ENCODE results near the gene CERK. TPM values are rescaled to one million over a fixed set of nuclear protein-coding genes. Genes with fewer than 3 reads are reported as not detected.

The CERK gene
- total RNA-seq, 1 donor, result 28.2 TPM

DNA sequence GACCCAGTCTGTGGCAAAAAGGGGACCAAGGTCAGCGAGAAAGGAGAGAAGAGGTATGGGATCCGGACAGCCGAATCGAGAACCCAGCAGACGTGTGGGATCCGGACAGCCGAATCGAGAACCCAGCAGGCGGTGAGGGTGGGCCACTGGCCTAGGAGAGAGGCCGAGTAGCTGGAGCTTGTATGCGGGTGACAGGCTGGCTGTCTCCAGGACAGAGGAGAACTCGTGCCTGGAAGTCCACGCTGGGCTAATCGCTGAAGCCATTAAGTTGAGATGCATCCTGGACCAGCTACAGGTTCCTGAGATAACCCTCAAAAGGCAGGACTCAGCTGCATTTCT lies 6.0 kb downstream of the CERK start:
- TF ChIP-seq, protein P1, sequence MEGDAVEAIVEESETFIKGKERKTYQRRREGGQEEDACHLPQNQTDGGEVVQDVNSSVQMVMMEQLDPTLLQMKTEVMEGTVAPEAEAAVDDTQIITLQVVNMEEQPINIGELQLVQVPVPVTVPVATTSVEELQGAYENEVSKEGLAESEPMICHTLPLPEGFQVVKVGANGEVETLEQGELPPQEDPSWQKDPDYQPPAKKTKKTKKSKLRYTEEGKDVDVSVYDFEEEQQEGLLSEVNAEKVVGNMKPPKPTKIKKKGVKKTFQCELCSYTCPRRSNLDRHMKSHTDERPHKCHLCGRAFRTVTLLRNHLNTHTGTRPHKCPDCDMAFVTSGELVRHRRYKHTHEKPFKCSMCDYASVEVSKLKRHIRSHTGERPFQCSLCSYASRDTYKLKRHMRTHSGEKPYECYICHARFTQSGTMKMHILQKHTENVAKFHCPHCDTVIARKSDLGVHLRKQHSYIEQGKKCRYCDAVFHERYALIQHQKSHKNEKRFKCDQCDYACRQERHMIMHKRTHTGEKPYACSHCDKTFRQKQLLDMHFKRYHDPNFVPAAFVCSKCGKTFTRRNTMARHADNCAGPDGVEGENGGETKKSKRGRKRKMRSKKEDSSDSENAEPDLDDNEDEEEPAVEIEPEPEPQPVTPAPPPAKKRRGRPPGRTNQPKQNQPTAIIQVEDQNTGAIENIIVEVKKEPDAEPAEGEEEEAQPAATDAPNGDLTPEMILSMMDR (IDR thresholded peaks at IDR 0.05; ENCODE audit: extremely low read depth, low read depth, low read length), result no peak
- no peak overlapping the region for H3K4me2 ChIP-seq (ENCODE audit: insufficient read depth, low read length)
- peaks cover 38% of the 10 kb centered on the region for H4K20me1 ChIP-seq (ENCODE audit: insufficient read depth, low read length)
- H3K4me3 ChIP-seq (ENCODE audit: insufficient read depth, low read length), result no peak overlapping the region
- no peak for DNase-seq (ENCODE audit: insufficient read length, low spot score, missing footprints)
- no peak overlapping the region for H2AFZ ChIP-seq (ENCODE audit: low read length)
- H3K27me3 ChIP-seq (ENCODE audit: insufficient read depth, low read length), result no peaks in the 10 kb centered on the region
- peaks cover 8% of the 10 kb centered on the region for H3K36me3 ChIP-seq (ENCODE audit: insufficient read depth, low read length)
- no peaks in the 10 kb centered on the region for H3K9me3 ChIP-seq (ENCODE audit: low read depth, low read length)
- H3K4me1 ChIP-seq (ENCODE audit: insufficient read depth, low read length), result peaks cover 16% of the 10 kb centered on the region
- H3K27ac ChIP-seq (ENCODE audit: low read depth, low read length), result no peak overlapping the region
- peaks cover 88% of the 10 kb centered on the region for H3K79me2 ChIP-seq (ENCODE audit: insufficient read depth, low read length)

DNA sequence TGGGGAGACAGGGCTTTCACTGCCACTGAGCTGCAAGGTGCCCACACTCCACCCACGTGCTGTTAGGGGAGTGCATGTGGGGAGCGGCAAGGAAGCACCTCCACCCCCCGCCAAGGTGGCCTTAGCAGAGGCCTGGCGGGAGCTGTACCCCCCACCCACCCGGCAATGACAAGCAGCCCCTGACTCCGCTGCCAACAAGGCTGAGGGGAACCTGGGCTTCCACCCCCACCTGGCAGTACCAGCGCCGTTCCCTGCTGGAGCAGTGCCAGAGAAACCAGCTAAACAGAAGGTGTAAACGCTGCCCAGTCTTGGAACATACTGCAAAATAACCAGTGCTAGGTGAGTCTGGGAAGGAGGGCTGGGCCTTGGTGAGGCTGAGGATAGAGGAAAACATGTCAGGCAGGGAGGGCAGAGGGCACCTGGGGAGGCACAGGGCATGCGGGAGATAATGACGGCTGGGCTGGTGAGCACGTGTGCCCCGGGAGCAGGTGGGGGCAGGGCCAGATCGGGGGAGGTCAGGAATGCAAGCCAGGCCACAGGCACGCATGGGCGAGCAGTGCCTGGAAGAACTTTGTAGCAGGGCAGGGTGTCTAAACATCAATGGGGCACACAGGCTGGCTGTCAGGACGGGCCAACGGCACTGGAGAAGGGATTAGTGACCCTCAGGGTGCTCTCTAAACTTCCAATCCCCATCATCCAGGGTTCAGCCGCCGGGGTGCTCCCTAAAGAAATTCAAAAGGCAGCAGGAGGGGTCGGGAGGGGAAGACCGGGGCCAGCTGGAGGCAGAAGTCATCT lies 6.6 kb downstream of the CERK start:
- peak; percentile 79 for DNase-seq (ENCODE audit: insufficient read length, low spot score, missing footprints)
- Histone ChIP-seq H3K36me3 (ENCODE audit: insufficient read depth, low read length) (peaks cover 8% of the 10 kb centered on the region), H3K9me3 (ENCODE audit: low read depth, low read length) (no peaks in the 10 kb centered on the region), H3K27ac (ENCODE audit: low read depth, low read length) (no peak overlapping the region), H3K4me1 (ENCODE audit: insufficient read depth, low read length) (peaks cover 11% of the 10 kb centered on the region), H2AFZ (ENCODE audit: low read length) (no peak overlapping the region), H3K4me2 (ENCODE audit: insufficient read depth, low read length) (no peak overlapping the region), H3K79me2 (ENCODE audit: insufficient read depth, low read length) (peaks cover 88% of the 10 kb centered on the region), H3K4me3 (ENCODE audit: insufficient read depth, low read length) (no peak overlapping the region), H3K27me3 (ENCODE audit: insufficient read depth, low read length) (no peaks in the 10 kb centered on the region), H4K20me1 (ENCODE audit: insufficient read depth, low read length) (peaks cover 39% of the 10 kb centered on the region)
- TF ChIP-seq, protein P1 (IDR thresholded peaks at IDR 0.05; ENCODE audit: extremely low read depth, low read depth, low read length), result no peak

DNA sequence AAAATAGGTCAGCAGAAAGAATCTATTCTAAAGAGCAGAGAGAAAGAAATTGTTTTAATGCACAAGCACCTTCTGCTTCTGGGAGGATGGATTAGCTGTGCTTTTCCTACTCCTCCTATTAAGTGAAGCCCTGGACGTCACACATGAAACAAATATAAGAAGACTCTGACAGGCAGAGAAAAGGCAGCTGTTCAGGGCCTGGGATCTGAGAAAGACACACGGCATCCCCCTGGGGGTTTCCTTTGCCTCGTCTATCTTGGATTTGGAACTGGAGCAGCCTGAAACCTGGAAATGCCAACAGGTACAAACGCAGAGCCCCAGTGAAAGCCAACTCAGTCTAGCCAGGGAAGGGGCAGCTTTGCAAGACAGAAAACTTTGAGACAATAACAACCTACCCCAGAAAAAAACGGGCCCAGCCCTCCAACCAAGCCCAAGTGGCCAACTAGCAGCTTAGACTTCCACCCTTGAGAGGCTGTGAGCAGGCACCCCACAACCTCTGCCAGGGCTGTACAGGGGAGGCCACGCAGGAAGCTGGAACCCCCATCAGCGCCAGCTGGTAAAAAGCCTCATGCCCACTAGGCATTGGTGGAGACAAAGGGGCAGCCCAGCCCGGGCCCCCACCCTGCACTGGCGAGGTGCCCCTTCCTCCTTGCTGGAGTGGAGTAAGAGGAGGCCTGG lies 7.3 kb downstream of the CERK start:
- no peak overlapping the region for H3K27ac ChIP-seq (ENCODE audit: low read depth, low read length)
- H3K4me1 ChIP-seq (ENCODE audit: insufficient read depth, low read length), result peaks cover 11% of the 10 kb centered on the region
- H4K20me1 ChIP-seq (ENCODE audit: insufficient read depth, low read length), result peaks cover 40% of the 10 kb centered on the region
- H3K79me2 ChIP-seq (ENCODE audit: insufficient read depth, low read length), result peaks cover 88% of the 10 kb centered on the region
- H3K27me3 ChIP-seq (ENCODE audit: insufficient read depth, low read length), result no peaks in the 10 kb centered on the region
- no peak overlapping the region for H2AFZ ChIP-seq (ENCODE audit: low read length)
- no peaks in the 10 kb centered on the region for H3K9me3 ChIP-seq (ENCODE audit: low read depth, low read length)
- DNase-seq (ENCODE audit: insufficient read length, low spot score, missing footprints), result peak; percentile 64
- H3K4me2 ChIP-seq (ENCODE audit: insufficient read depth, low read length), result no peak overlapping the region
- TF ChIP-seq, protein P1 (IDR thresholded peaks at IDR 0.05; ENCODE audit: extremely low read depth, low read depth, low read length), result no peak
- H3K36me3 ChIP-seq (ENCODE audit: insufficient read depth, low read length), result peaks cover 8% of the 10 kb centered on the region
- H3K4me3 ChIP-seq (ENCODE audit: insufficient read depth, low read length), result no peak overlapping the region

DNA sequence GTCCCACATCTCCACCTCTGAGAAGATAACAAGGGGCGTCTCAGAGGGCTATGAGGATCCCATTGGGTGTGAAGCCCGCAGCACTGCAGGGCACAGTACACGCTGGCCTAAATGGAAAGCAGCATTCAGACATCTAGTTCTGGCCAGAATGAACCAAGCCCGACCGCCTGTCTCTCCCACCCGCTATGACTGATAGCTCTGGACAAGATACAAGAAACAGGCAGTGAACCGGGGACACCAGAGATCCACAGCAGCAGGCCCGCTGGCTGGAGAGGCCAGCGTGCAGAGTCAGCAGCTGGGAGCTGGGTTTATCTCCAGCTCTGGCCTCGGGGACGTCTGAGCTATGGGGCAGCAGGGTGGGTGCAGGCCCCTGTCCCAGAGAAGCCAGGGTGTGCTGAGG lies 9.6 kb downstream of the CERK start:
- Histone ChIP-seq H3K27me3 (ENCODE audit: insufficient read depth, low read length) (no peaks in the 10 kb centered on the region), H3K4me3 (ENCODE audit: insufficient read depth, low read length) (no peak overlapping the region), H3K9me3 (ENCODE audit: low read depth, low read length) (no peaks in the 10 kb centered on the region), H3K27ac (ENCODE audit: low read depth, low read length) (no peak overlapping the region), H4K20me1 (ENCODE audit: insufficient read depth, low read length) (peaks cover 38% of the 10 kb centered on the region), H3K79me2 (ENCODE audit: insufficient read depth, low read length) (peaks cover 85% of the 10 kb centered on the region), H3K4me2 (ENCODE audit: insufficient read depth, low read length) (no peak overlapping the region), H3K4me1 (ENCODE audit: insufficient read depth, low read length) (no peaks in the 10 kb centered on the region), H3K36me3 (ENCODE audit: insufficient read depth, low read length) (peaks cover 11% of the 10 kb centered on the region), H2AFZ (ENCODE audit: low read length) (no peak overlapping the region)
- DNase-seq (ENCODE audit: insufficient read length, low spot score, missing footprints), result peak; percentile 25
- TF ChIP-seq, protein P1 (IDR thresholded peaks at IDR 0.05; ENCODE audit: extremely low read depth, low read depth, low read length), result no peak
